ENCODE measurements around the gene UBQLN1.

DNA sequence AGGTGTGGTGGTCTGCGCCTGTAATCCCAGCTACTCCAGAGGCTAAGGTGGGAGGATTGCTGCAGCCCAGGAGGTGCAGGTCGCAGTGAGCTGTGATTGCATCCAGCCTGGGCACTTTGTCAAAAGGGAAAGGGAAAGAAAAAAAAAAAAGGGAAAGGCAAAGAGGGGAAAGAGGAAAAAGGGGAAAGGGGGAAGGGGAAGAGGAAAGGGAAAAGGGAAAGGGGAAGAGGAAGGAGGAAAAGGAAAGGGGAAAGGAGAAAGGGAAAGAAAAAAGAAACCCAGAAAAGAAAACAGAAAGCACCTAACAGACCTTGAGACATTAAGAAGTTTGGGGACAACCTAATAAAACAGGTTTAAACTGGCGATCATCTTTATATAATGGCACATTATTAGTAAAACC is 44.8 kb downstream of the UBQLN1 start:
- TF ChIP-seq, protein P1, sequence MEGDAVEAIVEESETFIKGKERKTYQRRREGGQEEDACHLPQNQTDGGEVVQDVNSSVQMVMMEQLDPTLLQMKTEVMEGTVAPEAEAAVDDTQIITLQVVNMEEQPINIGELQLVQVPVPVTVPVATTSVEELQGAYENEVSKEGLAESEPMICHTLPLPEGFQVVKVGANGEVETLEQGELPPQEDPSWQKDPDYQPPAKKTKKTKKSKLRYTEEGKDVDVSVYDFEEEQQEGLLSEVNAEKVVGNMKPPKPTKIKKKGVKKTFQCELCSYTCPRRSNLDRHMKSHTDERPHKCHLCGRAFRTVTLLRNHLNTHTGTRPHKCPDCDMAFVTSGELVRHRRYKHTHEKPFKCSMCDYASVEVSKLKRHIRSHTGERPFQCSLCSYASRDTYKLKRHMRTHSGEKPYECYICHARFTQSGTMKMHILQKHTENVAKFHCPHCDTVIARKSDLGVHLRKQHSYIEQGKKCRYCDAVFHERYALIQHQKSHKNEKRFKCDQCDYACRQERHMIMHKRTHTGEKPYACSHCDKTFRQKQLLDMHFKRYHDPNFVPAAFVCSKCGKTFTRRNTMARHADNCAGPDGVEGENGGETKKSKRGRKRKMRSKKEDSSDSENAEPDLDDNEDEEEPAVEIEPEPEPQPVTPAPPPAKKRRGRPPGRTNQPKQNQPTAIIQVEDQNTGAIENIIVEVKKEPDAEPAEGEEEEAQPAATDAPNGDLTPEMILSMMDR (IDR thresholded peaks at IDR 0.05): no peak
- TF ChIP-seq POLR2A (IDR thresholded peaks at IDR 0.05; ENCODE audit: low read depth) (no peak), EP300 (IDR thresholded peaks at IDR 0.05) (no peak)
